Measurements from ENCODE around the gene DNAH14. TPM values are rescaled to one million over a fixed set of nuclear protein-coding genes. Genes with fewer than 3 reads are reported as not detected.

The DNAH14 gene
- total RNA-seq (2021; fragmentation: NEBNext Ultra II Directional; extraction: Animal tissue kit (Norgen Biotek cat#: 25700)) = 40.7 and 47.0 TPM in 2 replicates
- 3.9 and 8.4 TPM in 2 replicates for polyA plus RNA-seq (2011; rRNA removed)
- polyA plus RNA-seq (2011; cell fraction: cytosol; rRNA removed) = 14.8 TPM
- polyA plus RNA-seq (2011; cell fraction: nucleus; rRNA removed) = 5.1 TPM
- polyA plus RNA-seq (2012, experiment 1 of 2) = 13.2 to 27.1 TPM (median 14.0 TPM) in 4 replicates
- polyA plus RNA-seq (2012, experiment 2 of 2) = 9.3 TPM
- polyA plus RNA-seq (2013, experiment 1 of 2) = 33.5 TPM
- polyA plus RNA-seq (2013, experiment 2 of 2) = 30.6 TPM
- 5.0 and 17.0 TPM in 2 replicates for polyA minus RNA-seq (2011; rRNA and poly(A)+ RNA removed)
- 15.3 TPM for polyA minus RNA-seq (2011; cell fraction: cytosol; rRNA and poly(A)+ RNA removed)
- polyA minus RNA-seq (2011; cell fraction: nucleus; rRNA and poly(A)+ RNA removed) = 52.9 TPM
- long read RNA-seq, experiment 1, partial matches to known transcripts = 11 of 23 reads
- long read RNA-seq, experiment 1, other reads (novel, unspliced or antisense) = 11 of 23 reads
- long read RNA-seq, experiment 2, transcript DNAH14-205 (7 exons, 1,103 nt) = major isoform, 6 of 17 reads
- long read RNA-seq, experiment 2, partial matches to known transcripts = 4 of 17 reads
- long read RNA-seq, experiment 2, other reads (novel, unspliced or antisense) = 7 of 17 reads

DNA sequence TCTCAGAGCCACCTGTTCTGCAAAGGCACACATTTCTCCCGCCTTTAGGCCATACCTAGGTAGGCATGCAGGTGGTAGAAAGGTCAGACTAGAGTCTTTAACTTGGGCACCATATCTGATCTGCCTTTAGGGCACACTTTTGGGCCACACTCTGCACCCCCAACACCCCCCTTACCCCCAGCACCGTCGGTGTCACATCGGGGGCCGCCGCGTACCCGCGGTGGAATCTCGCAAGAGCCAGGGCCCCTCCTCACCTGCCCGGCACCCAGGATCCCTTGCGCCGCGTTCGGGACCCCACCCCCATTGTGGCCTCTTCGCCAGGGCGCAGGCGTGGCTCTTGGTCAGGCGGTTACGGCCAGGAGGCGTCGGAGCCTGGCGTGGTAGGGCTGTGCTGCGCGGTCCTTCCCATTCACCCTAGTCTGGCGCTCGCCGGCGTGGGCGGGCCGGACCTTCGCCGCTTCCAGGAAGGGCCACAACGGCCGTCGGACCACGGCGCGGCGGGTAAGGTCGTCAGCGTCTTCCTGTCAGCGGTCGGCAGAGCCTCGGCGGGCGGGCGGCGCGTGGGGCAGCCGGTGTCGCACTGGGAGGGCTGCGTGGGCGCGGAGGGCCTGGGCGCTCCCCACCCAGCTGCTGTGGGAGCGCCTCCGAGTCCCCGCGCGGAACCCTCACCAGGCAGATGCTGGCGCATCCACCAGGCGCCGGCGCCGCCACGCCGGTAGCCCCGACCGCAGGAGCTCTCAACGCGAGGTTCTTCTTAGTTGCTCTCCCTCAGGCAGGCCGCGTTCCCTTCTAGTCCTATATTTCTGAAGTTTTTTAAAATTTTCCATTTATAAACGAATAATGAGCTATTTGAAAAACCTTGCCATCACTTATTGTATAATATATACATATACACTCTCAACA lies at the start of gene DNAH14:
Gene DNAH14 (plus strand): TSS at position 341 of the 903 bp plus-strand sequence. CDS start 23,028 bp downstream, outside the sequence.
- Histone ChIP-seq H2AK5ac (ENCODE audit: low read depth, low read length) (no peak within 1 kb of the TSS), H3K4me1 (replicated peaks in 1 of 4; ENCODE audit: control insufficient read depth in 3 of 4, insufficient read depth in 4 of 4, low read length in 3 of 4) (peaks cover 0 to 3% (median 0%) of the 10 kb centered on the region in 4 experiments; a peak in 1 of 7 replicates), H2BK12ac (ENCODE audit: low read depth, low read length) (no peak within 1 kb of the TSS), H4K8ac (ENCODE audit: extremely low read depth, insufficient read depth, low read length) (peak within 1 kb of the TSS; percentile 28; the same call in 1 of the 2 replicates), H3K36me3 (ENCODE audit: control insufficient read depth in 2 of 4, insufficient read depth in 4 of 4, low read length in 3 of 4) (no peaks in the 10 kb centered on the region; a peak in 2 of 8 replicates), H3K4ac (replicated peaks; ENCODE audit: insufficient read length, low read depth, low read length) (no peak within 1 kb of the TSS), H2BK120ac (replicated peaks; ENCODE audit: low read depth, low read length) (no peak within 1 kb of the TSS), H3K27ac (ENCODE audit: low read depth, low read length) (peak within 1 kb of the TSS; percentile 49; the same call in 1 of the 2 replicates), H3K56ac (replicated peaks; ENCODE audit: insufficient read length, low read depth, low read length) (peak within 1 kb of the TSS; percentile 61), H3K79me1 (ENCODE audit: low read depth, low read length) (no peaks in the 10 kb centered on the region), H3K18ac (ENCODE audit: extremely low read depth, low read length) (peak within 1 kb of the TSS; percentile 91), H2BK5ac (ENCODE audit: low read depth, low read length) (peak within 1 kb of the TSS; percentile 45), H3K79me2 (ENCODE audit: control insufficient read depth in 1 of 2, insufficient read depth in 2 of 2, low read length in 2 of 2) (peaks cover 0 to 35% of the 10 kb centered on the region in 2 experiments; a peak in 2 of 4 replicates), H3K4me3 (ENCODE audit: extremely low read depth in 1 of 4, insufficient read depth in 2 of 4, low read depth in 3 of 4, low read length in 4 of 4) (peak within 1 kb of the TSS; percentile 37 to 82 (median 54)), H4K20me1 (replicated peaks in 1 of 2; ENCODE audit: control insufficient read depth in 1 of 2, insufficient read depth in 2 of 2, low read length in 2 of 2) (no peaks in the 10 kb centered on the region), H3K9me3 (ENCODE audit: insufficient read depth in 2 of 2, low read depth in 1 of 2, low read length in 1 of 2) (peaks cover 9 to 17% of the 10 kb centered on the region in 2 experiments), H3K4me2 (ENCODE audit: insufficient read depth in 1 of 2, low read depth in 2 of 2, low read length in 2 of 2) (peak within 1 kb of the TSS; percentile 70 to 73), H2BK20ac (ENCODE audit: low read length) (no peak within 1 kb of the TSS), H3K14ac (ENCODE audit: insufficient read length) (no peak within 1 kb of the TSS), H2BK15ac (ENCODE audit: low read length) (no peak within 1 kb of the TSS), H3K23me2 (ENCODE audit: low read depth, low read length) (no peaks in the 10 kb centered on the region; the same call in 1 of the 2 replicates), H3K27me3 (replicated peaks in 1 of 4; ENCODE audit: control insufficient read depth in 3 of 4, extremely low read depth in 1 of 4, insufficient read depth in 3 of 4, low read length in 3 of 4) (no peaks in the 10 kb centered on the region), H2AFZ (ENCODE audit: low read length) (peak within 1 kb of the TSS; percentile 88), H3K23ac (ENCODE audit: insufficient read length) (no peak within 1 kb of the TSS), H4K91ac (replicated peaks; ENCODE audit: insufficient read length, low read length) (peak within 1 kb of the TSS; percentile 69), H3K9ac (replicated peaks in 1 of 4; ENCODE audit: extremely low read depth in 1 of 4, low read depth in 3 of 4, low read length in 3 of 4) (peak within 1 kb of the TSS in 3 of 4 experiments; percentile 36 to 57 (median 36); a peak in 3 of 7 replicates), H4K5ac (ENCODE audit: insufficient read length, low read depth, low read length) (peak within 1 kb of the TSS; percentile 72)
- CTCF ChIA-PET (ENCODE audit: partially characterized antibody) = interaction anchor here (1.5 kb wide), 1 partner anchor 17 kb away, joined by 3 read pairs; no protein-coding TSS in a partner anchor
- peak; percentile 49 to 92 for DNase-seq (ENCODE audit: low read depth in 1 of 2, low spot score in 2 of 2)
- no peak for FAIRE-seq
- POLR2A ChIA-PET (ENCODE audit: partially characterized antibody) = interaction anchor here (1.0 kb wide), 1 partner anchor 9 kb away, joined by 3 read pairs; no protein-coding TSS in a partner anchor
- 4% methylated on average over 45 of the region's 75 CpGs; no CpG with 5 or more reads in 1 of the 2 experiments for WGBS, 2 experiments (ENCODE audit: extremely low coverage in 1 of 2, insufficient coverage in 1 of 2, insufficient read length in 1 of 2, insufficient replicate concordance in 2 of 2, low coverage in 1 of 2, low lambda C conversion rate in 2 of 2, missing lambda C conversion rate in 1 of 2)
- peak; percentile 96 for TF ChIP-seq KDM4A (IDR thresholded peaks at IDR 0.05; ENCODE audit: low read depth, low read length, severe bottlenecking)
- TF ChIP-seq, protein P1, sequence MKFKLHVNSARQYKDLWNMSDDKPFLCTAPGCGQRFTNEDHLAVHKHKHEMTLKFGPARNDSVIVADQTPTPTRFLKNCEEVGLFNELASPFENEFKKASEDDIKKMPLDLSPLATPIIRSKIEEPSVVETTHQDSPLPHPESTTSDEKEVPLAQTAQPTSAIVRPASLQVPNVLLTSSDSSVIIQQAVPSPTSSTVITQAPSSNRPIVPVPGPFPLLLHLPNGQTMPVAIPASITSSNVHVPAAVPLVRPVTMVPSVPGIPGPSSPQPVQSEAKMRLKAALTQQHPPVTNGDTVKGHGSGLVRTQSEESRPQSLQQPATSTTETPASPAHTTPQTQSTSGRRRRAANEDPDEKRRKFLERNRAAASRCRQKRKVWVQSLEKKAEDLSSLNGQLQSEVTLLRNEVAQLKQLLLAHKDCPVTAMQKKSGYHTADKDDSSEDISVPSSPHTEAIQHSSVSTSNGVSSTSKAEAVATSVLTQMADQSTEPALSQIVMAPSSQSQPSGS (IDR thresholded peaks at IDR 0.05; ENCODE audit: low read length) = no peak
- no peak for TF ChIP-seq NANOG (IDR thresholded peaks at IDR 0.05; ENCODE audit: insufficient read depth, low read depth, low read length, poor library complexity, severe bottlenecking)
- TF ChIP-seq RAD21 (IDR thresholded peaks at IDR 0.05 in 1 of 2, conservative IDR thresholded peaks at IDR 0.05 in 1 of 2; ENCODE audit: low read depth in 2 of 2, low read length in 2 of 2) = peak in 1 of 2 experiments; percentile 9; a peak in 1 of 4 replicates

Data from H1 (cell line).